ENCODE measurements around the gene PHACTR3. TPM values are rescaled to one million over a fixed set of nuclear protein-coding genes. Genes with fewer than 3 reads are reported as not detected.

Gene PHACTR3
- total RNA-seq, 6 experiments from 2014 or later: 0.12 to 0.35 (median 0.23) TPM; not detected in 2

- no peaks in the 10 kb centered on the region for H3K36me3 ChIP-seq
- H3K4me3 ChIP-seq: no peak overlapping the region
- intact Hi-C loops (cut with DNase I): no loop called here
- H3K4me1 ChIP-seq: no peaks in the 10 kb centered on the region
- no peaks in the 10 kb centered on the region for H3K27me3 ChIP-seq
- WGBS (ENCODE audit: insufficient coverage, low coverage, low lambda C conversion rate, missing lambda C conversion rate): 64% methylated on average over 5 of the region's 5 CpGs
- TF ChIP-seq POLR2A (IDR thresholded peaks at IDR 0.05) (no peak), CTCF (IDR thresholded peaks at IDR 0.05) (no peak)
- no peak for DNase-seq
- ATAC-seq: no peak
- no peak overlapping the region for H3K27ac ChIP-seq
- H3K9me3 ChIP-seq: no peaks in the 10 kb centered on the region
Observed at GRCh38 chr20:59858425-59858824, 254.1 kb downstream of the PHACTR3 start.

GRCh38 chr20:59861401-59861800, 257.1 kb downstream of the PHACTR3 start:
- Histone ChIP-seq H3K27ac (no peak overlapping the region), H3K4me1 (no peaks in the 10 kb centered on the region), H3K4me3 (no peak overlapping the region), H3K9me3 (no peaks in the 10 kb centered on the region), H3K36me3 (no peaks in the 10 kb centered on the region), H3K27me3 (no peaks in the 10 kb centered on the region)
- intact Hi-C loops (cut with DNase I): no loop called here
- TF ChIP-seq POLR2A (IDR thresholded peaks at IDR 0.05): no peak
- TF ChIP-seq CTCF (IDR thresholded peaks at IDR 0.05): no peak
- ATAC-seq (no peak), DNase-seq (no peak)
- WGBS (ENCODE audit: insufficient coverage, low coverage, low lambda C conversion rate, missing lambda C conversion rate): 78% methylated on average over 4 of the region's 4 CpGs

DNA sequence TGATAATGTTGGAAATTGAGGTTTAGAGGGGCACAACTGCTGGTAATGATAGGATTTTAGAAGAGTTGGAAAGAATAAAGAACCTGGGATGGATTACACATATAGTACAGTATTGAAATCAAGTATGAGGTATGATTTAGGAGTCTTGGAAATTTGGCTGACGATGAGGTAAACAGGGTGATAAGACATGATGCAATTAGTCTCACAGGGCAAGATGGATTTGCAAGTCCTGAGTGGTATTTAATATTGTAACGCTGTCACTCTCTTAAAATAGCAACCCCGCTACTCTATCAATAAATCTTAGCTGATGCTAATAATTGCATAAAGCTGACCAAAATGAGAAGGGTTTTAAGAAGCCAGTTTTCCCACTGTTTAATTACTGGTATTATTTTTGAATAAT, 258.7 kb downstream of the PHACTR3 start:
- ATAC-seq (no peak), DNase-seq (no peak)
- Histone ChIP-seq H3K27ac (no peak overlapping the region), H3K36me3 (no peaks in the 10 kb centered on the region), H3K27me3 (no peaks in the 10 kb centered on the region), H3K4me3 (no peak overlapping the region), H3K9me3 (no peaks in the 10 kb centered on the region), H3K4me1 (no peaks in the 10 kb centered on the region)
- TF ChIP-seq CTCF (IDR thresholded peaks at IDR 0.05): no peak
- no peak for TF ChIP-seq POLR2A (IDR thresholded peaks at IDR 0.05)
- intact Hi-C loops (cut with DNase I): no loop called here
- WGBS (ENCODE audit: insufficient coverage, low coverage, low lambda C conversion rate, missing lambda C conversion rate): 23% methylated on average over 1 of the region's 3 CpGs

DNA sequence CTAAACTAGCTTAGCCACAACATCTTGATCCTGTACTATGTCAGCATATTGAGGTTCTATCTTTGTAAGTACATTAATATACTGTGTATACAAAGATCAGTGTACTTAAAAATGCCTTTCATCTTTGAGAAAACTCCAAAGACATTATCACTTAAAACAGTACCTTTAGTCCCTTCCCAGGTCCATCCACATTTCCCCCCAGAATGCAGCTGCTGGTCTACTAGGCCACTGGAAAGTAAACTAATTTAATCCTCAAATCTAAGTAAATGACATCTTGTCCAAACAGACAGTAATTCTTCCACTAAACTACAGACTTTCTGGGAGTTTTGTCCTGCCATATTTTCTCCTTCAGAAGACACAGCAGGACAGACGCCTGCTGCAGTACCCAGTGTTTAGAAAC, 260.4 kb downstream of the PHACTR3 start:
- no peaks in the 10 kb centered on the region for H3K4me1 ChIP-seq
- no peaks in the 10 kb centered on the region for H3K9me3 ChIP-seq
- H3K27me3 ChIP-seq: no peaks in the 10 kb centered on the region
- DNase-seq: no peak
- ATAC-seq: no peak
- H3K36me3 ChIP-seq: no peaks in the 10 kb centered on the region
- no peak overlapping the region for H3K27ac ChIP-seq
- TF ChIP-seq POLR2A (IDR thresholded peaks at IDR 0.05): no peak
- no peak for TF ChIP-seq CTCF (IDR thresholded peaks at IDR 0.05)
- 64% methylated on average over 1 of the region's 1 CpG for WGBS (ENCODE audit: insufficient coverage, low coverage, low lambda C conversion rate, missing lambda C conversion rate)
- no peak overlapping the region for H3K4me3 ChIP-seq
- intact Hi-C loops (cut with DNase I): no loop called here

DNA sequence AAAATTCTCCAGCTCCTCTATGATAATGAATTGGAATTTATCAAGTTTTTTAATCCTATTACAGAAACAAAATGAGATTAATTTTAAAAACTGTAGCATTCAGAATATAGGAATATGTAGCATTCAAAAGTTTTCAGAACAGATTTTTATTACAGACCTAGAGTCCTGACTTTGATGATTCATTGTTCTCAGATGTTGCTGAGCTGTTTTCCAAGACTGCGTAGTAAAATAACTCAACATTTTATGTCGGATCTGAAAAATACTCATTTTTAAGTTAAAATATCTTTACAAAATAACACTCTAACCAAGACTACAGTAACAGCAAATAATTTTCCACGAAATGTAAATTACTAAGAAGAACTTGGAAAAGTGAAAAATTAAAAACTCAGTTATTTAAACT, 262.0 kb downstream of the PHACTR3 start:
- H3K4me3 ChIP-seq: no peak overlapping the region
- WGBS (ENCODE audit: insufficient coverage, low coverage, low lambda C conversion rate, missing lambda C conversion rate): 54% methylated on average over 3 of the region's 3 CpGs
- H3K4me1 ChIP-seq: no peaks in the 10 kb centered on the region
- H3K27me3 ChIP-seq: no peaks in the 10 kb centered on the region
- ATAC-seq: no peak
- H3K36me3 ChIP-seq: no peaks in the 10 kb centered on the region
- no peak for DNase-seq
- H3K27ac ChIP-seq: no peak overlapping the region
- intact Hi-C loops (cut with DNase I): no loop called here
- TF ChIP-seq CTCF (IDR thresholded peaks at IDR 0.05) (no peak), POLR2A (IDR thresholded peaks at IDR 0.05) (no peak)
- no peaks in the 10 kb centered on the region for H3K9me3 ChIP-seq

Data from right lobe of liver (tissue), 6 donors.